Panc1 (cell line): ENCODE results near the gene C13orf42.

Experiments used
- CTCF ChIP-seq: fragments of 450-650 bp; IDR thresholded peaks from 2 replicates; pipeline ENCODE4 v1.5.1; 2017; ENCODE audit warnings: mild to moderate bottlenecking
- POLR2AphosphoS5 ChIP-seq: IDR thresholded peaks from 2 replicates; pipeline ENCODE4 v1.6.1; 2012; ENCODE audit warnings: mild to moderate bottlenecking, low read depth, low read length, moderate library complexity
- REST ChIP-seq, 2 experiments: IDR thresholded peaks; 2 replicates each; pipeline ENCODE4 v1.6.1; 2011 to 2012; ENCODE audit warnings: low read depth in 2 of 2, control low read depth in 1 of 2, low read length in 1 of 2, mild to moderate bottlenecking in 1 of 2, moderate library complexity in 1 of 2; ENCODE audit not compliant: insufficient read depth in 1 of 2
- SIN3A ChIP-seq: IDR thresholded peaks from 2 replicates; pipeline ENCODE4 v1.6.1; 2012; ENCODE audit warnings: low read depth, mild to moderate bottlenecking, low read length, moderate library complexity, borderline replicate concordance; ENCODE audit not compliant: insufficient read depth
- TCF7L2 ChIP-seq: IDR thresholded peaks from 2 replicates; pipeline ENCODE4 v1.6.1; 2011; ENCODE audit warnings: mild to moderate bottlenecking, low read depth, low read length, inconsistent platforms

- TF ChIP-seq REST (IDR thresholded peaks at IDR 0.05; ENCODE audit: insufficient read depth in 1 of 2, low read depth in 2 of 2, low read length in 1 of 2) (no peak), CTCF (no peak), TCF7L2 (no peak), SIN3A (no peak), POLR2AphosphoS5 (no peak)
These were observed 43.4 kb downstream of the C13orf42 start for GRCh38 chr13:51067706-51068105.
